ENCODE measurements around the gene RBMS3.

Gene RBMS3

GRCh38 chr3:29291260-29291981 lies 10.6 kb downstream of the RBMS3 start:
- Histone ChIP-seq H3K4me3 (ENCODE audit: low read length) (no peak overlapping the region), H3K36me3 (ENCODE audit: insufficient read depth, low read depth, low read length) (no peaks in the 10 kb centered on the region), H3K9me3 (ENCODE audit: insufficient read depth, low read depth, low read length) (no peaks in the 10 kb centered on the region), H3K9ac (ENCODE audit: low read depth, low read length) (no peak overlapping the region), H3K27me3 (ENCODE audit: insufficient read depth, low read length) (no peaks in the 10 kb centered on the region), H3K27ac (ENCODE audit: low read length) (no peak overlapping the region), H3K4me1 (ENCODE audit: insufficient read depth, low read length) (peaks cover 22% of the 10 kb centered on the region)

- Histone ChIP-seq H3K36me3 (ENCODE audit: insufficient read depth, low read depth, low read length) (no peaks in the 10 kb centered on the region), H3K4me3 (ENCODE audit: low read length) (no peak overlapping the region), H3K4me1 (ENCODE audit: insufficient read depth, low read length) (peaks cover 21% of the 10 kb centered on the region), H3K9ac (ENCODE audit: low read depth, low read length) (no peak overlapping the region), H3K27ac (ENCODE audit: low read length) (no peak overlapping the region), H3K9me3 (ENCODE audit: insufficient read depth, low read depth, low read length) (no peaks in the 10 kb centered on the region), H3K27me3 (ENCODE audit: insufficient read depth, low read length) (no peaks in the 10 kb centered on the region)
These were observed 11.1 kb downstream of the RBMS3 start for GRCh38 chr3:29291982-29292363.

- peaks cover 17% of the 10 kb centered on the region for H3K4me1 ChIP-seq (ENCODE audit: insufficient read depth, low read length)
- H3K9ac ChIP-seq (ENCODE audit: low read depth, low read length), result no peak overlapping the region
- H3K4me3 ChIP-seq (ENCODE audit: low read length), result no peak overlapping the region
- H3K27ac ChIP-seq (ENCODE audit: low read length), result no peak overlapping the region
- no peaks in the 10 kb centered on the region for H3K9me3 ChIP-seq (ENCODE audit: insufficient read depth, low read depth, low read length)
- H3K27me3 ChIP-seq (ENCODE audit: insufficient read depth, low read length), result no peaks in the 10 kb centered on the region
- no peaks in the 10 kb centered on the region for H3K36me3 ChIP-seq (ENCODE audit: insufficient read depth, low read depth, low read length)
These were observed 12.6 kb downstream of the RBMS3 start for GRCh38 chr3:29293421-29293820.

DNA sequence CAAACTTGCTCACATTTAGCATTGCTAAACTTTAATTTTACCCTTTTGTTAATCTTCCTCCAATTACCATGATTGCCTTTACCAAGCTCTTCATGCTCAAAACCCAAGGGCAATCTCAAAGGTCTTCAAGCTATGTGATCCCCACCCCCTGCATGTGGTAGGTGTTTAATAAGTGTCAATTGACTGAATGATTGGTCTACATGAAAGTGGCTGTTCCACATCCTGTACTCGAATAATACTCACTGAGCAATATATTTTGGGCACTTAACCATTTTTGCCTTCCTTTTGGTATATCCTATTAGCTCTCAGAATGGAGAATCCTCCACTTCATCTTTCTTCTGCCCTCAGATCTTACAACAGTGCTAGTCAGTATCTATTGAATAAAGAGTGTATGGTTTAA lies 17.1 kb downstream of the RBMS3 start:
- peaks cover 8% of the 10 kb centered on the region; the same call in 1 of the 2 replicates for H3K4me1 ChIP-seq (ENCODE audit: insufficient read depth, low read length)
- H3K27ac ChIP-seq (ENCODE audit: low read length), result no peak overlapping the region

DNA sequence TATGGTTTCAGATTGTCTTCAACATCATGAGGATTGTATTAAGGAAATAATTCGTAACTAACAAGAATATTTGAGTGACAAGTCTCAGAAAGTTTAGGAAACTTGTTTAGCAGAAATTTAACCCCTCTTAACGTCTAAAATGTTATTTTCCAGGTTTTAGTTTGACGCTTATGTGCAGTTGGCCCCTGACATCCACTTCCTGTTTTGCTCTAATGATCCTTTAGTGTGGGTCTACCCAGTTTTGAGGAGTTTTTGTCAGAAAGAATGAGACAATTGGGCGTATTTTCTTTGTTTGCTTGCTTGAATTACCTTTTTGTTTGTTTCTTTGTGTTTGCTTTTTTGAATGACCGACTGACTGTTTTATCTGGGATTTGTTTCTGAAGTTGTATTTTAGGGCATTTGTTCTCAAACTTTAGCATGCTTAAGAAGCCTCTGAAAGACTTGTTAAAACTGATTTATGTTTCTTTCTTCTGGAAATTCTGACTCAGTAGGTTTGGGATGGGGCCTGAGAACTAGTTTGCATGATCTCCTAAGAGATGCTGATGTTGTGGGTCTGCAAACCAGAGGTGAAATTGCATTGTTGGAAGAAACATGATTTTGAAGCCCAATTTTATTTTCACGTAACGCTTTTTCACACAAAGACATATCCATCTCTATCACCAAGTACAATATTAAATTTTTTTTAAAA lies 20.6 kb downstream of the RBMS3 start:
- H3K27ac ChIP-seq (ENCODE audit: low read length), result no peak overlapping the region
- H3K4me3 ChIP-seq (ENCODE audit: low read length), result no peak overlapping the region
- peaks cover 9% of the 10 kb centered on the region; the same call in 1 of the 2 replicates for H3K9me3 ChIP-seq (ENCODE audit: insufficient read depth, low read depth, low read length)
- H3K9ac ChIP-seq (ENCODE audit: low read depth, low read length), result no peak overlapping the region
- no peaks in the 10 kb centered on the region for H3K36me3 ChIP-seq (ENCODE audit: insufficient read depth, low read depth, low read length)
- H3K27me3 ChIP-seq (ENCODE audit: insufficient read depth, low read length), result no peaks in the 10 kb centered on the region
- H3K4me1 ChIP-seq (ENCODE audit: insufficient read depth, low read length), result peaks cover 12% of the 10 kb centered on the region; the same call in 1 of the 2 replicates

More for the DNA sequence above, 17.1 kb downstream of the RBMS3 start:
- H3K27me3 ChIP-seq (ENCODE audit: insufficient read depth, low read length), result no peaks in the 10 kb centered on the region
- no peaks in the 10 kb centered on the region for H3K36me3 ChIP-seq (ENCODE audit: insufficient read depth, low read depth, low read length)
- no peak overlapping the region for H3K9ac ChIP-seq (ENCODE audit: low read depth, low read length)
- H3K9me3 ChIP-seq (ENCODE audit: insufficient read depth, low read depth, low read length), result no peaks in the 10 kb centered on the region
- H3K4me3 ChIP-seq (ENCODE audit: low read length), result no peak overlapping the region

DNA sequence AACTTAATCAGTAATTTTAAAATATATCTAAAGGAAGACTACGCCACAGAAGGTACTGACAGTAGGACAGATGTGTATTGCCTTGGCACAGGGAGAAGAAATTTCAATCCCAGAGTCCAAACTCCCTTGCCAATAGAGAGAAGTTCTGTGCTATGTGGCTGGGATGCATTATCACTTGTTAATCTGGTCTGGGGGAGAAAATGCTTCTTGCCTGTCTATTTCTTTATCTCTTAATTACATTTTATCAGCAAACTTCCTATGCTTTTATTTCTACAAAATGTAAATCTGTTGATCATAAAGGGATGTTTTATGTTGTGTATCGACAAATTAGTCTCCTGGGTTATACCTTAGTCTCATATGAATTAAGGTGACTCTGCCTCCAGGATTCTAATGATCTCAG lies 21.7 kb downstream of the RBMS3 start:
- Histone ChIP-seq H3K4me3 (ENCODE audit: low read length) (no peak overlapping the region), H3K27ac (ENCODE audit: low read length) (no peak overlapping the region), H3K9me3 (ENCODE audit: insufficient read depth, low read depth, low read length) (peaks cover 9% of the 10 kb centered on the region; the same call in 1 of the 2 replicates), H3K27me3 (ENCODE audit: insufficient read depth, low read length) (no peaks in the 10 kb centered on the region), H3K9ac (ENCODE audit: low read depth, low read length) (no peak overlapping the region), H3K4me1 (ENCODE audit: insufficient read depth, low read length) (peaks cover 12% of the 10 kb centered on the region; the same call in 1 of the 2 replicates), H3K36me3 (ENCODE audit: insufficient read depth, low read depth, low read length) (no peaks in the 10 kb centered on the region)

- Histone ChIP-seq H3K36me3 (ENCODE audit: insufficient read depth, low read depth, low read length) (no peaks in the 10 kb centered on the region), H3K9me3 (ENCODE audit: insufficient read depth, low read depth, low read length) (peaks cover 9% of the 10 kb centered on the region; the same call in 1 of the 2 replicates), H3K4me3 (ENCODE audit: low read length) (no peak overlapping the region), H3K27me3 (ENCODE audit: insufficient read depth, low read length) (no peaks in the 10 kb centered on the region), H3K27ac (ENCODE audit: low read length) (no peak overlapping the region), H3K9ac (ENCODE audit: low read depth, low read length) (no peak overlapping the region), H3K4me1 (ENCODE audit: insufficient read depth, low read length) (peaks cover 5% of the 10 kb centered on the region; the same call in 1 of the 2 replicates)
These were observed 26.4 kb downstream of the RBMS3 start for GRCh38 chr3:29307295-29307694.

GRCh38 chr3:29310865-29311264 lies 30.0 kb downstream of the RBMS3 start:
- Histone ChIP-seq H3K4me3 (ENCODE audit: low read length) (no peak overlapping the region), H3K9ac (ENCODE audit: low read depth, low read length) (no peak overlapping the region), H3K4me1 (ENCODE audit: insufficient read depth, low read length) (no peaks in the 10 kb centered on the region), H3K9me3 (ENCODE audit: insufficient read depth, low read depth, low read length) (no peaks in the 10 kb centered on the region), H3K27ac (ENCODE audit: low read length) (no peak overlapping the region), H3K36me3 (ENCODE audit: insufficient read depth, low read depth, low read length) (no peaks in the 10 kb centered on the region), H3K27me3 (ENCODE audit: insufficient read depth, low read length) (no peaks in the 10 kb centered on the region)

- H3K4me1 ChIP-seq (ENCODE audit: insufficient read depth, low read length), result no peaks in the 10 kb centered on the region
- no peak overlapping the region for H3K27ac ChIP-seq (ENCODE audit: low read length)
- H3K27me3 ChIP-seq (ENCODE audit: insufficient read depth, low read length), result no peaks in the 10 kb centered on the region
- no peak overlapping the region for H3K4me3 ChIP-seq (ENCODE audit: low read length)
- no peaks in the 10 kb centered on the region for H3K36me3 ChIP-seq (ENCODE audit: insufficient read depth, low read depth, low read length)
- no peaks in the 10 kb centered on the region for H3K9me3 ChIP-seq (ENCODE audit: insufficient read depth, low read depth, low read length)
- H3K9ac ChIP-seq (ENCODE audit: low read depth, low read length), result no peak overlapping the region
These were observed 30.9 kb downstream of the RBMS3 start for GRCh38 chr3:29311795-29312194.

- H3K9ac ChIP-seq (ENCODE audit: low read depth, low read length), result no peak overlapping the region
- H3K27me3 ChIP-seq (ENCODE audit: insufficient read depth, low read length), result no peaks in the 10 kb centered on the region
- H3K4me1 ChIP-seq (ENCODE audit: insufficient read depth, low read length), result no peaks in the 10 kb centered on the region
- H3K9me3 ChIP-seq (ENCODE audit: insufficient read depth, low read depth, low read length), result no peaks in the 10 kb centered on the region
- no peaks in the 10 kb centered on the region for H3K36me3 ChIP-seq (ENCODE audit: insufficient read depth, low read depth, low read length)
- no peak overlapping the region for H3K4me3 ChIP-seq (ENCODE audit: low read length)
- no peak overlapping the region for H3K27ac ChIP-seq (ENCODE audit: low read length)
These were observed 31.5 kb downstream of the RBMS3 start for GRCh38 chr3:29312395-29312794.

DNA sequence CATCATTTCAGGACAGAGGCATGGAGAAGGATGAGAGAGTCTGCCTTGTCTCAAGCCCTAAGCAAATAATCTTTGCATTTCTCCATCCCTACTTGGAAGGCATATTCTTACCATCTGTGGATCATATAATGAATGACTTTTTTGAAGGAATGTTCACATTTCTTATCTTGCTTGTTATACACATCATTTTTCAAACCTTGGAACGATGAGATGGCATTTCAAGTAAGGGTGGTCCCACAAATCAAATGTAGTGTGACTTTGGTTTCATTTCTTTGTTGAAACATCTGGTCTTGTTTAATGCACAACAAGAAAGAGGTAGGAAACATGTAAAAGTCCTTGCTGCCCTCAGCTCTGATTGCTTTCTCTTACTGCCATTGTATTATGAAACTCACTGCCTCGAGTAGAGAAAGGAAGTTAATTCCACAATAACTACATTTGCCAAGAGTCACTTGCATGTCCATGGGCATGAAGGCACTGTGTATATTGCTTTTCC lies 32.1 kb downstream of the RBMS3 start:
- no peaks in the 10 kb centered on the region for H3K9me3 ChIP-seq (ENCODE audit: insufficient read depth, low read depth, low read length)
- H3K36me3 ChIP-seq (ENCODE audit: insufficient read depth, low read depth, low read length), result no peaks in the 10 kb centered on the region
- no peak overlapping the region for H3K9ac ChIP-seq (ENCODE audit: low read depth, low read length)
- H3K4me1 ChIP-seq (ENCODE audit: insufficient read depth, low read length), result no peaks in the 10 kb centered on the region
- H3K27me3 ChIP-seq (ENCODE audit: insufficient read depth, low read length), result no peaks in the 10 kb centered on the region
- H3K4me3 ChIP-seq (ENCODE audit: low read length), result no peak overlapping the region
- no peak overlapping the region for H3K27ac ChIP-seq (ENCODE audit: low read length)

Data from iPS-20b (cell line).